ENCODE results near the gene PCDHGB4. TPM values are rescaled to one million over a fixed set of nuclear protein-coding genes. Genes with fewer than 3 reads are reported as not detected.
"Not testable (repeated sequence)": the region's sequence is repeated elsewhere in the genome, so short reads cannot be mapped to it uniquely, and the experiment has no call there.

The PCDHGB4 gene
- 0.05 TPM in 1 of 2 replicates, not detected in the other for total RNA-seq (2014; rRNA removed; shearing (Covaris generic))

DNA sequence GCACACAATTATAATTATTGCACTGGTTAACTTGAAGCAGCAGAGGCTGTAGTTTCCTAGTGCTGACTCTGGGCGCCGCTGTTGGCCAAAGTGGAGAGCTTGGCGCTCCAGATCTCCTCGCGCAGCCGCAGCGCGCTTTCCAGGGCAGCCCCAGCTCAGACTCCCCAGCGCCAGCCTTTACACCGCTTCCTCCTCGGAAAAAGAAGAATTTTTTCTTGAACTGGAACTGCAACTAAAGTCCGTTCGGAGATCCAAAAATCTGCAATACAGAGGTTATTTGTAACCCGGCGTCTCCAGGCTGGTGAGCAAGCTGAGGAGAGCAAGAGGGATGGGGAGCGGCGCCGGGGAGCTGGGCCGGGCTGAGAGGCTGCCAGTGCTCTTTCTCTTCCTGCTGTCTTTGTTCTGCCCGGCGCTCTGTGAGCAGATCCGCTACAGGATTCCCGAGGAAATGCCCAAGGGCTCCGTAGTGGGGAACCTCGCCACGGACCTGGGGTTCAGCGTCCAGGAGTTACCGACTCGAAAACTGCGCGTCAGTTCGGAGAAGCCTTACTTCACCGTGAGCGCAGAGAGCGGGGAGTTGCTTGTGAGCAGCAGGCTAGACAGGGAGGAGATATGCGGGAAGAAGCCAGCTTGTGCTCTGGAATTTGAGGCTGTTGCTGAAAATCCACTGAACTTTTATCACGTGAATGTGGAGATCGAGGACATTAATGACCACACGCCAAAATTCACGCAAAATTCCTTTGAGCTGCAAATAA lies at the start of gene PCDHGB4:
Gene PCDHGB4, plus strand, starts transcription at position 142 of the 755 bp plus-strand sequence. Its CDS starts 187 bp downstream, at position 329.
- not testable (repeated sequence) for DNase-seq (ENCODE audit: low spot score)

DNA sequence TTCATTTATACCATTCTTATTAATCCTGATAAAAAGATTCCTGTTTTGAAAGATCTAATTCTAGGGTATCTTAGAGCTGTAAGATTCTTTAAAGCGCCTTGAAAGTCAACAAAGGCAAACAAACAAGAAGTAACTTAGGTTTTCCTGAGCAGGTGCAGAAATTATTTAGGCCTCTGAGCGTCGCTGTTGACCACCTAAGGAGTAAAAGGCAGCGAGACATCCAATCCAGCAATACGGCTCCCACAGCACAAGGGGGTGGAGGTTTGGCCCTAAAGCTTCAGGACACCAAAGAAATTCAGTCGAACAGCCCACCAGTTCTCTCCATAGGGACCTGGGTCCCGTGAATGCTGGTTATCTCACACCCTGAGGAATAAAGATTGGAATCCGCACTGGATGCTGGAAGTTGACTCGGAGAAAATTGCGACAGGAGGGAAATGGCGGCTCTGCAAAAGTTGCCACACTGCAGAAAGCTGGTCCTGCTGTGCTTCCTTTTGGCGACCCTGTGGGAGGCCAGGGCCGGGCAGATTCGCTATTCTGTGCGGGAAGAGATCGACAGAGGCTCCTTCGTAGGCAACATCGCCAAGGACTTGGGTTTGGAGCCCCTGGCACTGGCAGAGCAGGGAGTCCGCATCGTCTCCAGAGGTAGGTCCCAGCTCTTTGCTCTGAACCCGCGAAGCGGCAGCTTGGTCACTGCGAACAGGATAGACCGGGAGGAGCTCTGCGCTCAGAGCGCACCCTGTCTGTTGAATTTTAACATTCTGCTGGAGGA lies 48.8 kb upstream of the PCDHGB4 start, which contains the start of gene PCDHGA2:
Gene PCDHGA2, plus strand, starts transcription at position 223 of the 769 bp plus-strand sequence.
- DNase-seq (ENCODE audit: low spot score), result no peak

DNA sequence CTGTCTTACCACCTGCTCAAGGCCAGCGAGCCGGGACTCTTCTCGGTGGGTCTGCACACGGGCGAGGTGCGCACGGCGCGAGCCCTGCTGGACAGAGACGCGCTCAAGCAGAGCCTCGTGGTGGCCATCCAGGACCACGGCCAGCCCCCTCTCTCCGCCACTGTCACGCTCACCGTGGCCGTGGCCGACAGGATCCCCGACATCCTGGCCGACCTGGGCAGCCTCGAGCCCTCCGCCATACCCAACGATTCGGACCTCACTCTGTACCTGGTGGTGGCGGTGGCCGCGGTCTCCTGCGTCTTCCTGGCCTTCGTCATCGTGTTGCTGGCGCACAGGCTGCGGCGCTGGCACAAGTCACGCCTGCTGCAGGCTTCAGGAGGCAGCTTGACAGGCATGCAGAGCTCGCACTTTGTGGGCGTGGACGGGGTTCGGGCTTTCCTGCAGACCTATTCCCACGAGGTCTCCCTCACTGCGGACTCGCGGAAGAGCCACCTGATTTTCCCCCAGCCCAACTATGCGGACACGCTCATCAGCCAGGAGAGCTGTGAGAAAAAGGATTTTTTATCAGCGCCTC lies 46.6 kb upstream of the PCDHGB4 start:
- not testable (repeated sequence) for DNase-seq (ENCODE audit: low spot score)

DNA sequence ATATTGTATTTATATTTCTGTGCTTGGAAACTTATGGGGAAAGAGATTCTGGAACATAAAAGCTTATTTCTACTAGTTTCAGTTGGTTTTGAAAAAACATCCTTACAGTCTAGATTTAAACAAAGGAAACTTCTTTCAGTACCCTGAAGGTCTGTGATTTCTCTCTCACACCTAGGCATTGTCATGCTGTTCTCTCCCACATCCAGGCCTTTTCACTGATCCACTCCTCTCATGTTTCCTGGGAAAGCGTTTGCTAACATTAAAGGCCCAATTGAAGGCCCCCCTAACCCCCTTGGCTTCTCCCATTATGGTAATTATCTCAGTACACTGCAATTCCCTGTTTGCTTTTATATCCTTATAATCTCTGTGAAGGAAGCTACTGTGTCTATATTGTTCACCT lies 44.7 kb upstream of the PCDHGB4 start:
- DNase-seq (ENCODE audit: low spot score), result no peak

DNA sequence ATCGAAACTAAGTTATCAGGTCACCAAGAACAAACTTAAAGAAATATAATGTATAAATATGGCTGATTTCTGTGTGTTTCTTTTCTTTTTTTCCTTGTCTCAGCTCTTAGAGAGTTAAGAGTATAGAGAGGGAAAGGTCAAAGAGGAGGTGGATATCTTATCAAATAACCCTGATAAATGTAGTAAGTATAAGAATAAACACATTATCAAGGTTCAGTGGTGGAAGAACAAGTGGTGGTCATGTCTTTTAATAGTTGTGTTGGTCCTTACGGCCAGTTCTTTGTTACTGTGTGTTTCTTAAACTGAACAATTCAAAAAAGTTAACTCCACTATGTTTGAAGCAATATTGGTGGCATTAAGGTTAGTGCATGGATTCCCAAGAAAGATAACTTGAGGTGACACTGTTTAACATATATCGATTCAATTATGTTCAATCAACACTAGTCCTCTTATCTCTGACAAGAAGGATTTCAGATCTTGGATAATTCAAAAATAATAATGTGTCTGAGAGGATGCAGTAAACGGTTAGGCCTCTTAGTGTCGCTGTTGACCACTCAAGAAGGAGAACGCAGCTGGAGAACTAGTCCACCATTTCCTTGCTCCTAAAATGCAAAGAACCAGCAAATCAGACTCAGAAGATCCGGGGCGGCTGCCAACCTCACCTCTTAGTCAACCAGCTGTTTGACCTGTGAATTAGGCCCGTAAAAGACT lies 44.1 kb upstream of the PCDHGB4 start, which contains the start of gene PCDHGA3:
Gene PCDHGA3, plus strand, starts transcription at position 588 of the 711 bp plus-strand sequence. CDS start 205 bp downstream, outside the sequence.
- peak; percentile 40 for DNase-seq (ENCODE audit: low spot score)

DNA sequence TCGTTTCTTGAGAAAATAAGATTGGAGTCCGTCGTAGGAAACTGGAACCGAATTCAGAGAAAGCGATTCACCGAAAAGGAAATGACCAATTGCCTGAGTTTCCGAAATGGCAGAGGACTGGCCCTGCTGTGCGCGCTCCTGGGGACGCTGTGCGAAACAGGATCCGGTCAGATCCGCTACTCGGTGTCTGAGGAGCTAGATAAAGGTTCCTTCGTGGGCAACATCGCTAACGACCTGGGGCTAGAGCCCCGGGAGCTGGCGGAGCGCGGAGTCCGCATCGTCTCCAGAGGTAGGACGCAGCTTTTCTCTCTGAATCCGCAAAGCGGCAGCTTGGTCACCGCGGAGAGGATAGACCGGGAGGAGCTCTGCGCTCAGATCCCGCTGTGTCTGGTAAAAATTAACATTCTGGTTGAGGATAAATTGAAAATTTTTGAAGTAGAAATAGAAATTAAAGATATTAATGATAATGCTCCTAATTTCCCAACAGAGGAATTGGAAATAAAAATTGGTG lies 43.5 kb upstream of the PCDHGB4 start:
- DNase-seq (ENCODE audit: low spot score), result no peak

DNA sequence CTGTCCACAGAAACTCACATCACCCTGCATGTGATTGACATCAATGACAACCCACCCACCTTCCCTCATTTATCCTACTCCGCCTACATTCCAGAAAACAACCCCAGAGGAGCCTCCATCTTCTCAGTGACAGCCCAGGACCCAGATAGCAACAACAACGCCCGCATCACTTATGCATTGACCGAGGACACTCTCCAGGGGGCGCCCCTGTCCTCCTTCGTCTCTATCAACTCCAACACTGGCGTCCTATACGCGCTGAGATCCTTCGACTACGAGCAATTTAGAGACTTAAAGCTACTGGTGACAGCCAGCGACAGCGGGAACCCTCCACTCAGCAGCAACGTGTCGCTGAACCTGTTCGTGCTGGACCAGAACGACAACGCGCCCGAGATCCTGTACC lies 42.2 kb upstream of the PCDHGB4 start:
- no peak for DNase-seq (ENCODE audit: low spot score)

DNA sequence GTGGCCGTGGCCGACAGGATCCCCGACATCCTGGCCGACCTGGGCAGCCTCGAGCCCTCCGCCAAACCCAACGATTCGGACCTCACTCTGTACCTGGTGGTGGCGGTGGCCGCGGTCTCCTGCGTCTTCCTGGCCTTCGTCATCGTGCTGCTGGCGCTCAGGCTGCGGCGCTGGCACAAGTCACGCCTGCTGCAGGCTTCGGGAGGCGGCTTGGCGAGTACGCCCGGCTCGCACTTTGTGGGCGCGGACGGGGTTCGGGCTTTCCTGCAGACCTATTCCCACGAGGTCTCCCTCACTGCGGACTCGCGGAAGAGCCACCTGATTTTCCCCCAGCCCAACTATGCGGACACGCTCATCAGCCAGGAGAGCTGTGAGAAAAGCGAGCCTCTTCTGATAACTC lies 41.5 kb upstream of the PCDHGB4 start:
- DNase-seq (ENCODE audit: low spot score), result not testable (repeated sequence)

DNA sequence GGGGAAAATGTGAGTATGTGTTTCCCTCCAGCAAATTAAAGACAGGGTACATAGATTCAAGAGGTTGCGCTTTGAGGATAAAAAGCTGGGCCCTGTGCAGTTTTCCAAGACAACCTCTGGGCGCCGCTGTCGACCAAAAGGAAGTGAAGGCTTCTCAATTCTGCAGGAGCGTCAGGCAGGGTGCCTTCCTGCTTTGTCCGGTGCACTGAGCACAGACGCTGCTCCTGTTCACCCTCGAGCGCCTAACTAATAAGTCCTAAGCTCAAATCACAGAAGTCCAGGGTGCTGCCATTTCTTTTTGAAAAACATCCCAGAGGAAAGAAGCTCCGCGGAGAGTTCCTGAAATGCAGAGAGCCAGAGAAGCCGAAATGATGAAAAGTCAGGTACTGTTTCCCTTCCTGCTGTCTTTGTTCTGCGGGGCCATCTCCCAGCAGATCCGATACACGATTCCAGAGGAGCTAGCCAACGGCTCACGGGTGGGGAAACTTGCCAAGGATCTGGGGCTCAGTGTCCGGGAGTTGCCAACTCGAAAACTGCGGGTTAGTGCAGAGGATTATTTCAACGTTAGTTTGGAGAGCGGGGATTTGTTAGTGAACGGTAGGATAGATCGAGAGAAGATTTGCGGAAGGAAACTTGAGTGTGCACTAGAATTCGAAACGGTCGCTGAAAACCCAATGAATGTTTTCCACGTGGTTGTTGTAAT lies 37.4 kb upstream of the PCDHGB4 start, which contains the start of gene PCDHGB1:
Gene PCDHGB1, plus strand, starts transcription at position 183 of the 703 bp plus-strand sequence. Its CDS starts 162 bp downstream, at position 345.
- DNase-seq (ENCODE audit: low spot score), result peak; percentile 42

DNA sequence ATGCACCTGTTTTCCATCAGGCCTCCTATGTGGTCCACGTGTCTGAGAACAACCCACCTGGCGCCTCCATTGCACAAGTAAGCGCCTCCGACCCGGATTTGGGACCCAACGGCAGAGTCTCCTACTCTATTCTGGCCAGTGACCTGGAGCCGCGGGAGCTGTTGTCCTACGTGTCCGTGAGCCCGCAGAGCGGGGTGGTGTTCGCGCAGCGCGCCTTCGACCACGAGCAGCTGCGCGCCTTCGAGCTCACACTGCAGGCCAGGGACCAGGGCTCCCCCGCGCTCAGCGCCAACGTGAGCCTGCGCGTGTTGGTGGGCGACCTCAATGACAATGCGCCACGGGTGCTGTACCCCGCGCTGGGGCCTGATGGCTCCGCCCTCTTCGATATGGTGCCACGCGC lies 35.9 kb upstream of the PCDHGB4 start:
- no peak for DNase-seq (ENCODE audit: low spot score)

DNA sequence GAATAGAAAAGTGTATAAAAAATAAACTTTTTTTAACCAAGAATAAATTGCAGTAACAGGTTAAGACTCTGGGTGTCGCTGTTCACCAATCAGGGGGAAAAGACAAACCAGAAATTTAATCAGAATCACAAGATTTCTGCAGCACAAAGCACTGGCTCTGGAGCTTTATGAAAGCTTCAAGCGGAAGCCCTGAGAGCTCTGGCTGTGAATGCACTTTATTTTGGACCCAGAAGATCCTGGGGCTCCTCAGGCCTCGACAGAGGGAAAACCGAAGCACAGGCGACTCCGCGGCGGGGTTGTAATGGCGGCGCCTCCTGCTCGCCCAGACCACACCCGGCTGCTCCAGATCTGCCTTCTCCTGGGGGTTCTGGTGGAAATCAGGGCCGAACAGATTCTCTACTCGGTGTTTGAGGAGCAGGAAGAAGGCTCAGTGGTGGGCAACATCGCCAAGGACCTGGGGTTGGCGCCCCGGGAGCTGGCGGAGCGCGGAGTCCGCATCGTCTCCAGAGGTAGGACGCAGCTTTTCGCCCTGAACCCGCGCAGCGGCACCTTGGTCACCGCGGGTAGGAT lies 32.5 kb upstream of the PCDHGB4 start, which contains the start of gene PCDHGA4:
Gene PCDHGA4, plus strand, starts transcription at position 122 of the 570 bp plus-strand sequence. Its CDS starts 87 bp downstream, at position 209.
- DNase-seq (ENCODE audit: low spot score), result peak; percentile 14

DNA sequence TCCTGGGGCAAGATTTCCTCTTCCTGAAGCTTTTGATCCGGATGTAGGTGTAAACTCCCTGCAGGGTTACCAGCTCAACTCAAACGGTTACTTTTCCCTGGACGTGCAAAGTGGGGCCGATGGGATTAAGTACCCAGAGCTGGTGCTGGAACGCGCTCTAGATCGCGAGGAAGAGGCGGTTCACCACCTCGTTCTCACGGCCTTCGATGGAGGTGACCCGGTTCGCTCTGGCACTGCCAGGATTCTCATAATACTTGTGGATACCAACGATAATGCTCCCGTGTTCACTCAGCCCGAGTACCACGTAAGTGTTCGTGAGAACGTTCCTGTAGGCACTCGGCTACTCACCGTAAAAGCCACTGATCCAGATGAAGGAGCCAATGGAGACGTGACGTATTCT lies 31.9 kb upstream of the PCDHGB4 start:
- no peak for DNase-seq (ENCODE audit: low spot score)

DNA sequence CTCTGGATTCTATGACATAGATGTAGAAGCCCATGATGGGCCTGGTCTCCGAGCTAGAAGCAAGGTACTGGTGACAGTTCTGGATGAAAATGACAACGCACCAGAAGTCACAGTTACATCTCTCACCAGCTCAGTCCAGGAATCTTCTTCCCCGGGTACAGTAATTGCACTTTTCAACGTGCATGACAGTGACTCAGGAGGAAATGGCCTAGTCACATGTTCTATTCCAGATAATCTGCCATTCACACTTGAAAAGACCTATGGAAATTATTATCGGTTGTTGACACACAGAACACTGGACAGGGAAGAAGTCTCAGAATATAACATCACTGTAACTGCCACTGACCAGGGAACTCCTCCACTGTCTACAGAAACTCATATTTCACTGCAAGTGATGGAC lies 31.4 kb upstream of the PCDHGB4 start:
- DNase-seq (ENCODE audit: low spot score), result no peak

DNA sequence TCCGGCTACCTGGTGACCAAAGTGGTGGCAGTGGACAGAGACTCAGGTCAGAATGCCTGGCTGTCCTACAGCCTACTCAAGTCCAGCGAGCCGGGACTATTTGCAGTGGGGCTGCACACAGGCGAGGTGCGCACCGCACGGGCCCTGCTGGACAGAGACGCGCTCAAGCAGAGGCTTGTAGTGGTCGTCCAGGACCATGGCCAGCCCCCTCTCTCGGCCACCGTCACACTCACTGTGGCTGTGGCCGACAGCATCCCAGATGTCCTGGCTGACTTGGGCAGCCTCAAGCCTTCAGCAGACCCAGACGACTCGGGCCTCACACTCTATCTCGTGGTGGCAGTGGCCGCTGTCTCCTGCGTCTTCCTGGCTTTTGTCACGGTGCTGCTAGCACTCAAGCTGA lies 30.5 kb upstream of the PCDHGB4 start:
- DNase-seq (ENCODE audit: low spot score), result no peak

DNA sequence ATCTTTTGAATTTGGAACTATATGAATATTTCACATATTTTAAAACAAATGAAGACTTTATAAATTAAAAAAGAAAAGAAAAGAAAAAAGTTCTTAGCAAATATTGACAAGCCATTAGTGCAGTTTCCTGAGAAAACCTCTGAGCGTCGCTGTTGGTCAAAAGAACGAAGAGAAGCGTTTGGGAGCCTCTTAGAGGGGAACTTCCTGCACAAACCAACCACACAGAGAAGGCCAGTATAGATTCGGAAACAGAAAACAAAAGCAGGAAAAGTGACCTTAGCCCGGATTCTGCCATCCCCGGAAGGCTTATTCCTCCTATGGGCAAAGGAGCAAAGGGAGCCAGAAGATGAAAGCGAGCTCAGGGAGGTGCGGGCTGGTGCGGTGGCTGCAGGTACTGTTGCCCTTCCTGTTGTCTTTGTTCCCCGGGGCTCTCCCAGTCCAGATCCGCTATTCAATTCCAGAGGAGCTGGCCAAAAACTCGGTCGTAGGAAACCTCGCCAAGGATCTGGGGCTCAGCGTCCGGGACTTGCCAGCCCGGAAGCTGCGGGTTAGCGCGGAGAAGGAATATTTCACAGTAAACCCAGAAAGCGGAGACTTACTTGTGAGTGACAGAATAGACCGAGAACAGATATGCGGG lies 27.6 kb upstream of the PCDHGB4 start, which contains the start of gene PCDHGB2:
Gene PCDHGB2, plus strand, starts transcription at position 205 of the 637 bp plus-strand sequence. Its CDS starts 142 bp downstream, at position 347.
- DNase-seq (ENCODE audit: low spot score), result peak; percentile 40

DNA sequence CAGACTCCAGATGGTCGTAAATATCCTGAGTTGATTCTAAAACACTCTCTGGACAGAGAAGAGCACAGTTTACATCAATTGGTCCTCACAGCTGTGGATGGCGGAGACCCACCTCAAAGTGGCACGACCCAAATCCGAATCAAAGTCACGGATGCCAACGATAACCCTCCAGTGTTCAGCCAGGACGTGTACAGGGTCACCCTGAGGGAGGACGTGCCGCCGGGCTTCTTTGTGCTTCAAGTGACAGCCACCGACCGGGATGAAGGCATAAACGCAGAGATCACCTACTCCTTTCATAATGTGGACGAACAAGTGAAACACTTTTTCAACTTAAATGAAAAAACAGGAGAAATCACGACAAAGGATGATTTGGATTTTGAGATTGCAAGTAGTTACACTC lies 26.8 kb upstream of the PCDHGB4 start:
- no peak for DNase-seq (ENCODE audit: low spot score)

DNA sequence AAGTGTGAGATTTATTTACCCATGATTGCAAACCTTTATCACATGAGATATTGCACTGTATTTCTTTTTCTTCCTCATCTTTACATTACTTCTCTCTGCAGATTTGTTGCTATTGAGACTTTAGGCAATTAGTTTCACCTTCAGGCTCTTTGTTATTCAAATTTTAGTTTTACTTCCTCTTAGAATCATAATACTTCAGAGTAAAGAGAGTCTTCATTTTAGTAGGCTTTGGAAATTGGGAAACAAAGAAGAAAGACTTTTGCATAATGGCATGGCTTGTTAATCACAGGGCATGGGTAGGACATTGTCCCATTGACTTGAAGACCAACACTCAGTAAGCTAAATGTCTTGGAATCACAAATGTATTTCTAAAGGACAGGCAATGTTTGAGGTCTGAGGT lies 24.8 kb upstream of the PCDHGB4 start:
- no peak for DNase-seq (ENCODE audit: low spot score)

DNA sequence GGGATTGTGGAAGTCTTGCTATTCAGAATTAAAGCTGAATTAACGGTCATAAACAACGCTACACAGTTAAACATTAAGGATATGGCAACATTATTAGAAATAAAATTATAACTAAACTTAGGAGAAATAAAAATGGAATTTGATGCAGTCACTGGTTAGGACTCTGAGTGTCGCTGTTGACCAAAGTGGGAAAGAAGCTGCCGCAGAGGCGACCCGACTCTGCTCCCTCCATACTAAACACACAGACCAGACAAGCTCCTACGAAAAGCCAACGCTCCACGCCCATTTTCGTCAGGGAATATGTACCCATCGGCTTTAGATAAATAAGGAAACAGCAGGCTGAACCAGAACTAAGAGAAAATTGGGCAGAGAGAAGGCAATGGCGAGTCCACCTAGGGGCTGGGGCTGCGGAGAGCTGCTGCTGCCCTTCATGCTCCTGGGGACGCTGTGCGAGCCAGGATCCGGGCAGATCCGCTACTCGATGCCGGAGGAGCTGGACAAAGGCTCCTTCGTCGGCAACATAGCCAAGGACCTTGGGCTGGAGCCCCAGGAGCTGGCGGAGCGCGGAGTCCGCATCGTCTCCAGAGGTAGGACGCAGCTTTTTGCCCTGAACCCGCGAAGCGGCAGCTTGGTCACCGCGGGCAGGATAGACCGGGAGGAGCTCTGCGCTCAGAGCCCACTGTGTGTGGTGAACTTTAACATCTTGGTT lies 23.4 kb upstream of the PCDHGB4 start, which contains the start of gene PCDHGA5:
Gene PCDHGA5, plus strand, starts transcription at position 211 of the 709 bp plus-strand sequence. Its CDS starts 169 bp downstream, at position 380.
- DNase-seq (ENCODE audit: low spot score), result no peak

Measured in HT-29 (cell line).